SK-N-SH (cell line): Measurements from ENCODE around the gene SYNE2. TPM values are rescaled to one million over a fixed set of nuclear protein-coding genes. Genes with fewer than 3 reads are reported as not detected.

Source experiments
- CTCF ChIA-PET: fragments of 300-600, 350-600 bp; formaldehyde crosslinking; extraction: SDS; loops from one replicate; lab custom pipeline; 2021; lab: Yijun Ruan, JAX
- POLR2A ChIA-PET: fragments of 350-600 bp; sonication (Branson Sonifier 250); formaldehyde crosslinking; extraction: SDS; loops from one replicate; lab custom pipeline; 2020; ENCODE audit warnings: antibody characterized with exemption, inconsistent platforms; lab: Yijun Ruan, JAX
- DNase-seq: peaks from one replicate; pipeline ENCODE4 v3.0.0; 2012
- H2AFZ ChIP-seq: fragments of 200-600 bp; sonication (generic); 2 replicates; pipeline ENCODE4 v1.8.1; 2016; ENCODE audit warnings: antibody characterized with exemption, mild to moderate bottlenecking, low read depth
- H3F3A ChIP-seq: fragments of 200-600 bp; sonication (generic); replicated peaks from 2 replicates; pipeline ENCODE3; 2016; ENCODE audit warnings: antibody characterized with exemption, mild to moderate bottlenecking; ENCODE audit not compliant: insufficient read depth
- H3K27ac ChIP-seq, 2 experiments: fragments of 200-500 bp in 1 of 2; fragments of 200-600 bp in 1 of 2; sonication (Bioruptor generic) in 1 of 2; sonication (generic), shearing (Covaris generic) in 1 of 2; 2 replicates each; pipeline versions ENCODE4 v1.5.1 to v1.6.1; 2014 to 2016; ENCODE audit warnings: low read depth in 2 of 2, inconsistent platforms in 1 of 2, low read length in 1 of 2, mild to moderate bottlenecking in 1 of 2, mixed read lengths in 1 of 2
- H3K27me3 ChIP-seq: fragments of 200-600 bp; sonication (generic), shearing (Covaris generic); 2 replicates; pipeline ENCODE4 v1.6.1; 2016; ENCODE audit warnings: mixed run types; ENCODE audit not compliant: insufficient read depth
- H3K36me3 ChIP-seq, 2 experiments: fragments of 200-500 bp in 1 of 2; fragments of 200-600 bp in 1 of 2; sonication (Bioruptor generic) in 1 of 2; sonication (generic) in 1 of 2; replicated peaks in 1 of 2; 2 replicates each; pipeline versions ENCODE3 to v1.5.1; 2014 to 2016; ENCODE audit warnings: low read length in 1 of 2, mild to moderate bottlenecking in 1 of 2; ENCODE audit not compliant: insufficient read depth in 2 of 2, control insufficient read depth in 1 of 2
- H3K4me1 ChIP-seq, 2 experiments: fragments of 200-500 bp in 1 of 2; fragments of 200-600 bp in 1 of 2; sonication (Bioruptor generic) in 1 of 2; sonication (generic), shearing (Covaris generic) in 1 of 2; 2 replicates each; pipeline versions ENCODE4 v1.5.1 to v1.6.1; 2014 to 2016; ENCODE audit warnings: low read depth in 1 of 2, low read length in 1 of 2, mixed run types in 1 of 2; ENCODE audit not compliant: insufficient read depth in 2 of 2, control insufficient read depth in 1 of 2
- H3K4me2 ChIP-seq: fragments of 200-600 bp; sonication (generic), shearing (Covaris generic); 2 replicates; pipeline ENCODE4 v1.6.1; 2017; ENCODE audit warnings: mixed run types
- H3K4me3 ChIP-seq, 2 experiments: fragments of 200-500 bp in 1 of 2; fragments of 200-600 bp in 1 of 2; sonication (Bioruptor generic) in 1 of 2; sonication (generic), shearing (Covaris generic) in 1 of 2; 2 replicates each; pipeline versions ENCODE4 v1.5.1 to v1.8.1; 2014 to 2016; ENCODE audit warnings: low read depth in 2 of 2, inconsistent platforms in 1 of 2, low read length in 1 of 2, mild to moderate bottlenecking in 1 of 2, mixed read lengths in 1 of 2, moderate library complexity in 1 of 2
- H3K79me2 ChIP-seq: fragments of 200-600 bp; sonication (generic); 2 replicates; pipeline ENCODE4 v1.8.1; 2017; ENCODE audit warnings: mild to moderate bottlenecking; ENCODE audit not compliant: insufficient read depth
- H3K9ac ChIP-seq: fragments of 200-600 bp; sonication (generic); 2 replicates; pipeline ENCODE4 v1.6.1; 2017; ENCODE audit warnings: mixed run types
- H3K9me2 ChIP-seq: fragments of 200-600 bp; sonication (generic); 2 replicates; pipeline ENCODE4 v1.6.1; 2017; ENCODE audit warnings: mixed run types
- H3K9me3 ChIP-seq: fragments of 200-600 bp; sonication (generic); 2 replicates; pipeline ENCODE4 v1.6.1; 2017; ENCODE audit warnings: mixed run types, mild to moderate bottlenecking, moderate library complexity
- H4K20me1 ChIP-seq: fragments of 200-600 bp; sonication (generic); 2 replicates; pipeline ENCODE4 v1.6.1; 2017; ENCODE audit warnings: mild to moderate bottlenecking, mixed run types; ENCODE audit not compliant: insufficient read depth
- CHD2 ChIP-seq: fragments of 150-350 bp; IDR thresholded peaks from 2 replicates; pipeline ENCODE4 v1.6.1; 2018; ENCODE audit warnings: low read length; ENCODE audit not compliant: partially characterized antibody
- JUND ChIP-seq: IDR thresholded peaks from 2 replicates; pipeline ENCODE4 v1.4.0; 2012
- MAX ChIP-seq: IDR thresholded peaks from 2 replicates; pipeline ENCODE4 v1.4.0; 2012; ENCODE audit warnings: low read depth
- MEF2A ChIP-seq: IDR thresholded peaks from 2 replicates; pipeline ENCODE4 v1.4.0; 2012; ENCODE audit warnings: low read depth, borderline replicate concordance
- NRF1 ChIP-seq: IDR thresholded peaks from 2 replicates; pipeline ENCODE4 v1.6.1; 2012; ENCODE audit warnings: low read depth, mild to moderate bottlenecking, low read length
- PBX3 ChIP-seq: IDR thresholded peaks from 2 replicates; pipeline ENCODE4; 2012
- POLR2AphosphoS5 ChIP-seq: IDR thresholded peaks from 2 replicates; pipeline ENCODE4 v1.6.1; 2012; ENCODE audit warnings: low read depth, low read length
- RAD21 ChIP-seq: IDR thresholded peaks from 2 replicates; pipeline ENCODE4 v1.6.1; 2012; ENCODE audit warnings: mild to moderate bottlenecking, low read length
- REST ChIP-seq: IDR thresholded peaks from 2 replicates; pipeline ENCODE4 v1.6.1; 2012; ENCODE audit warnings: mild to moderate bottlenecking, low read depth, low read length, moderate library complexity
- RFX5 ChIP-seq: IDR thresholded peaks from 2 replicates; pipeline ENCODE4 v1.6.1; 2012; ENCODE audit warnings: mild to moderate bottlenecking, improper control_type of control experiment, low read length
- SIN3A ChIP-seq: IDR thresholded peaks from 2 replicates; pipeline ENCODE4 v1.6.1; 2012; ENCODE audit warnings: low read depth, mild to moderate bottlenecking, low read length, moderate library complexity, borderline replicate concordance
- TAF1 ChIP-seq: IDR thresholded peaks from 2 replicates; pipeline ENCODE4 v1.6.1; 2012; ENCODE audit warnings: low read depth, mild to moderate bottlenecking, low read length, moderate library complexity, borderline replicate concordance
- TCF12 ChIP-seq: IDR thresholded peaks from 2 replicates; pipeline ENCODE4 v1.4.0; 2012
- TEAD4 ChIP-seq: IDR thresholded peaks from 2 replicates; pipeline ENCODE4 v1.4.0; 2012; ENCODE audit warnings: mild to moderate bottlenecking, borderline replicate concordance; ENCODE audit not compliant: insufficient read depth
- ZBTB33 ChIP-seq: IDR thresholded peaks from 2 replicates; pipeline ENCODE4 v1.4.0; 2012; ENCODE audit warnings: low read depth, borderline replicate concordance
- WGBS: methylation state at CpG from one replicate; pipeline ENCODE4 v1.1.6; 2017; ENCODE audit warnings: low lambda C conversion rate; 5-methylcytosine and 5-hydroxymethylcytosine counted together
- polyA plus RNA-seq, 3 experiments: library from polyadenylated mRNA; depleted of rRNA; stranded (reverse); fragments of >200 nt; gene quantifications; 2 replicates each; pipeline ENCODE4 v1.2.3, GENCODE V29; 2012

Gene SYNE2
- polyA plus RNA-seq, 1 of the 3 experiments (the other 2 are of a cell fraction) = 7.1 TPM

GRCh38 chr14:63991833-63992232 is 139.0 kb downstream of the SYNE2 start:
- no peaks in the 10 kb centered on the region for H3K9me3 ChIP-seq
- H3K4me2 ChIP-seq = no peak overlapping the region
- CTCF ChIA-PET = interaction anchor here (2.4 kb wide), 1 partner anchor 312 kb away, joined by 10 read pairs; no protein-coding TSS in a partner anchor
- TF ChIP-seq CHD2 (no peak), RFX5 (no peak), TAF1 (no peak), POLR2AphosphoS5 (no peak), REST (no peak), ZBTB33 (no peak), RAD21 (no peak), TEAD4 (no peak), SIN3A (no peak), JUND (no peak), TCF12 (no peak), MEF2A (no peak), PBX3 (no peak), MAX (no peak), NRF1 (no peak)
- no peaks in the 10 kb centered on the region for H3F3A ChIP-seq
- no peaks in the 10 kb centered on the region for H4K20me1 ChIP-seq
- no peak for DNase-seq
- H3K27me3 ChIP-seq = no peaks in the 10 kb centered on the region
- POLR2A ChIA-PET = no interaction called here
- H3K9me2 ChIP-seq = no peaks in the 10 kb centered on the region
- no peak overlapping the region for H3K9ac ChIP-seq
- H2AFZ ChIP-seq = no peak overlapping the region
- H3K79me2 ChIP-seq = no peaks in the 10 kb centered on the region
- no peak overlapping the region for H3K4me3 ChIP-seq
- H3K4me1 ChIP-seq = no peaks in the 10 kb centered on the region
- whole genome bisulfite sequencing = 96% methylated on average over 7 of the region's 7 CpGs
- no peak overlapping the region for H3K27ac ChIP-seq
- H3K36me3 ChIP-seq = peaks cover 8% of the 10 kb centered on the region in 2 experiments
